H9 (cell line): ENCODE measurements around the gene IDH2. TPM values are rescaled to one million over a fixed set of nuclear protein-coding genes. Genes with fewer than 3 reads are reported as not detected.

Experiments
- DNase-seq: peaks from one replicate; pipeline ENCODE4 v3.0.0-alpha.2; 2017
- H2AFZ ChIP-seq: one replicate; pipeline ENCODE4 v1.6.1; 2013; ENCODE audit warnings: mild to moderate bottlenecking, low read length, control low read depth, moderate library complexity
- H2AK5ac ChIP-seq: 2 replicates; pipeline ENCODE4 v1.6.1; 2013; ENCODE audit warnings: low read length, control low read depth, mixed read lengths; ENCODE audit not compliant: insufficient read length
- H2BK120ac ChIP-seq: one replicate; pipeline ENCODE4 v1.6.1; 2013; ENCODE audit warnings: low read depth, mild to moderate bottlenecking, low read length, control low read depth, inconsistent platforms; ENCODE audit not compliant: poor library complexity, severe bottlenecking
- H2BK12ac ChIP-seq: 2 replicates; pipeline ENCODE4 v1.6.1; 2013; ENCODE audit warnings: low read length, control low read depth, mixed read lengths, low read depth; ENCODE audit not compliant: insufficient read length
- H2BK15ac ChIP-seq: 2 replicates; pipeline ENCODE4 v1.6.1; 2013; ENCODE audit warnings: low read depth, low read length, control low read depth
- H2BK20ac ChIP-seq: one replicate; pipeline ENCODE4 v1.6.1; 2013; ENCODE audit warnings: low read depth, mild to moderate bottlenecking, low read length, control low read depth, inconsistent platforms; ENCODE audit not compliant: poor library complexity, severe bottlenecking
- H2BK5ac ChIP-seq: 2 replicates; pipeline ENCODE4 v1.6.1; 2013; ENCODE audit warnings: low read length, control low read depth, mixed read lengths; ENCODE audit not compliant: insufficient read length
- H3K14ac ChIP-seq: 2 replicates; pipeline ENCODE4 v1.6.1; 2013; ENCODE audit warnings: low read length, control low read depth; ENCODE audit not compliant: insufficient read depth
- H3K18ac ChIP-seq: 2 replicates; pipeline ENCODE4 v1.6.1; 2013; ENCODE audit warnings: low read depth, mild to moderate bottlenecking, mixed read lengths, low read length, control low read depth; ENCODE audit not compliant: insufficient read length
- H3K23ac ChIP-seq: 2 replicates; pipeline ENCODE4 v1.6.1; 2013; ENCODE audit warnings: low read length, control low read depth, mixed read lengths, low read depth; ENCODE audit not compliant: insufficient read length
- H3K23me2 ChIP-seq: 2 replicates; pipeline ENCODE4 v1.6.1; 2013; ENCODE audit warnings: low read depth, mild to moderate bottlenecking, mixed read lengths, low read length, control low read depth; ENCODE audit not compliant: insufficient read length, poor library complexity, severe bottlenecking
- H3K27ac ChIP-seq: 2 replicates; pipeline ENCODE4 v1.5.1; 2013; ENCODE audit warnings: low read length, control low read depth, mixed read lengths, low read depth; ENCODE audit not compliant: insufficient read length
- H3K27me3 ChIP-seq: 2 replicates; pipeline ENCODE4 v1.6.1; 2013; ENCODE audit warnings: low read length, control low read depth, inconsistent platforms; ENCODE audit not compliant: insufficient read depth
- H3K4ac ChIP-seq: 2 replicates; pipeline ENCODE4 v1.6.1; 2013; ENCODE audit warnings: low read depth, mild to moderate bottlenecking, control low read depth, inconsistent platforms, low read length, moderate library complexity
- H3K4me1 ChIP-seq: 2 replicates; pipeline ENCODE4 v1.6.1; 2013; ENCODE audit warnings: low read length, control low read depth, inconsistent platforms; ENCODE audit not compliant: insufficient read depth
- H3K4me2 ChIP-seq: 2 replicates; pipeline ENCODE4 v1.6.1; 2013; ENCODE audit warnings: low read length, control low read depth, mixed read lengths; ENCODE audit not compliant: insufficient read length, insufficient read depth
- H3K56ac ChIP-seq: 2 replicates; pipeline ENCODE4 v1.6.1; 2013; ENCODE audit warnings: low read depth, mild to moderate bottlenecking, mixed read lengths, low read length, control low read depth; ENCODE audit not compliant: insufficient read length
- H3K79me1 ChIP-seq: 2 replicates; pipeline ENCODE4 v1.6.1; 2013; ENCODE audit warnings: low read depth, mild to moderate bottlenecking, moderate library complexity, low read length, control low read depth, inconsistent platforms; ENCODE audit not compliant: insufficient read depth, poor library complexity, severe bottlenecking
- H3K79me2 ChIP-seq: 2 replicates; pipeline ENCODE4 v1.6.1; 2013; ENCODE audit warnings: low read length, control low read depth, inconsistent platforms; ENCODE audit not compliant: insufficient read depth
- H3K9ac ChIP-seq: 2 replicates; pipeline ENCODE4 v1.6.1; 2013; ENCODE audit warnings: low read length, control low read depth, mixed read lengths; ENCODE audit not compliant: insufficient read length; ENCODE audit errors: extremely low read depth
- H3K9me3 ChIP-seq: one replicate; pipeline ENCODE4 v1.6.1; 2013; ENCODE audit warnings: low read depth, low read length, inconsistent platforms; ENCODE audit not compliant: control insufficient read depth
- H3T11ph ChIP-seq: one replicate; pipeline ENCODE4 v1.6.1; 2013; ENCODE audit warnings: mild to moderate bottlenecking, low read length, control low read depth, inconsistent platforms
- H4K20me1 ChIP-seq: one replicate; pipeline ENCODE4 v1.6.1; 2013; ENCODE audit not compliant: control insufficient read depth, insufficient read length, insufficient read depth
- H4K5ac ChIP-seq: 2 replicates; pipeline ENCODE4 v1.6.1; 2013; ENCODE audit warnings: low read depth, mild to moderate bottlenecking, mixed read lengths, low read length, control low read depth; ENCODE audit not compliant: insufficient read length
- H4K8ac ChIP-seq: replicated peaks from 2 replicates; pipeline ENCODE4 v1.6.1; 2013; ENCODE audit warnings: low read length, control low read depth, mixed read lengths, low read depth; ENCODE audit not compliant: insufficient read length
- H4K91ac ChIP-seq: 2 replicates; pipeline ENCODE4 v1.6.1; 2013; ENCODE audit warnings: low read depth, mild to moderate bottlenecking, moderate library complexity, mixed read lengths, low read length, control low read depth; ENCODE audit not compliant: insufficient read length
- H3K27ac Mint-ChIP-seq, 3 experiments: 2 replicates in 2 of 3; 3 replicates in 1 of 3; pipeline ENCODE4 v1.8.0; 2020 to 2021; ENCODE audit warnings: mixed read lengths in 3 of 3, mild to moderate bottlenecking in 1 of 3, moderate library complexity in 1 of 3
- H3K27me3 Mint-ChIP-seq: 2 replicates; pipeline ENCODE4 v1.8.0; 2021; ENCODE audit warnings: low read depth, mild to moderate bottlenecking, moderate library complexity, mixed read lengths
- H3K36me3 Mint-ChIP-seq, 3 experiments: 2 replicates in 2 of 3; 3 replicates in 1 of 3; pipeline ENCODE4 v1.8.0; 2020 to 2021; ENCODE audit warnings: low read depth in 3 of 3, mixed read lengths in 3 of 3; ENCODE audit not compliant: insufficient read depth in 1 of 3
- H3K4me1 Mint-ChIP-seq, 2 experiments: 2 replicates each; pipeline ENCODE4 v1.8.0; 2020; ENCODE audit warnings: mixed read lengths in 2 of 2
- H3K4me3 Mint-ChIP-seq, 2 experiments: 2 replicates in 1 of 2; 3 replicates in 1 of 2; pipeline ENCODE4 v1.8.0; 2020 to 2021; ENCODE audit warnings: mild to moderate bottlenecking in 2 of 2, mixed read lengths in 2 of 2, moderate library complexity in 1 of 2
- H3K9me3 Mint-ChIP-seq, 2 experiments: 2 replicates in 1 of 2; 3 replicates in 1 of 2; pipeline ENCODE4 v1.8.0; 2020; ENCODE audit warnings: mild to moderate bottlenecking in 2 of 2, mixed read lengths in 2 of 2, moderate library complexity in 1 of 2
- WGBS: extraction: QIAGEN DNeasy Blood & Tissue Kit; methylation state at CpG from one replicate; pipeline ENCODE4 v1.1.7; 2013; ENCODE audit warnings: missing lambda C conversion rate, low lambda C conversion rate, mixed read lengths; ENCODE audit not compliant: insufficient read length; ENCODE audit errors: extremely low coverage; 5-methylcytosine and 5-hydroxymethylcytosine counted together
- total RNA-seq: library from RNA; stranded (reverse); gene quantifications from 2 replicates; pipeline ENCODE4 v1.2.1, GENCODE V29; 2021
- TF ChIP-seq, protein P1 (sequence below): fragments of 200-600 bp; sonication (generic); conservative IDR thresholded peaks from 3 replicates; pipeline ENCODE4 v1.8.0; 2021; ENCODE audit warnings: antibody characterized with exemption, mild to moderate bottlenecking

IDH2 gene
- total RNA-seq, 1 experiment from 2014 or later: 57.7 TPM

DNA sequence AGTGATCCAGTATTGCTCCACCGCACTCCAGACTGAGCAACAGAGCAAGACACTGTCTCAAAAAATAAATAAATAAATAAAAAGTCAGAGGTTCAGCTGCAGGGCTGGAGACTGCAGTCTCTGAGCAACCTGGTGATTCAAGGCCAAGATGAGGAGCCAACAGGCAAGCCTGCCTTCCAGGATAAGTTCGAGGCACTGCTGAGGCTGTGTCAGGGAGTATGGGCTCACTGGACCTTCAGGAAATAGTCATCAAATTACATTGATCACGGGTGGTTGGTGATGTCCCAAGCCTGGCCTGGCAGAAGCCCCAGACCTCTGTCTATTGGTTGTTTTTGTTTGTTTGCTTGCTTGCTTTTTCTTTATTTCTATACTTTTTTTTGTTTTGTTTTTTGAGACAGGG, 41.5 kb downstream of the IDH2 start:
- Histone ChIP-seq H3K27ac (no peak overlapping the region), H4K20me1 (peaks cover 2% of the 10 kb centered on the region), H3K9ac (no peak overlapping the region), H2BK12ac (no peak overlapping the region), H4K91ac (no peak overlapping the region), H3K23ac (no peak overlapping the region), H4K5ac (no peak overlapping the region), H2BK15ac (no peak overlapping the region), H3K23me2 (no peaks in the 10 kb centered on the region), H2BK20ac (no peak overlapping the region), H2BK120ac (no peak overlapping the region), H3K4me1 (peaks cover 25% of the 10 kb centered on the region; the same call in 1 of the 2 replicates), H2AK5ac (no peak overlapping the region), H3K79me1 (no peaks in the 10 kb centered on the region), H3T11ph (no peak overlapping the region), H3K27me3 (no peaks in the 10 kb centered on the region), H3K9me3 (no peaks in the 10 kb centered on the region), H3K4ac (no peak overlapping the region), H2BK5ac (no peak overlapping the region), H3K18ac (no peak overlapping the region), H3K4me2 (no peak overlapping the region), H3K14ac (no peak overlapping the region), H3K79me2 (no peaks in the 10 kb centered on the region), H2AFZ (no peak overlapping the region), H3K56ac (no peak overlapping the region), H4K8ac (no peak overlapping the region)
- peaks cover 51 to 57% of the 10 kb centered on the region in 2 experiments for H3K4me1 Mint-ChIP-seq
- DNase-seq: no peak
- TF ChIP-seq, protein P1, sequence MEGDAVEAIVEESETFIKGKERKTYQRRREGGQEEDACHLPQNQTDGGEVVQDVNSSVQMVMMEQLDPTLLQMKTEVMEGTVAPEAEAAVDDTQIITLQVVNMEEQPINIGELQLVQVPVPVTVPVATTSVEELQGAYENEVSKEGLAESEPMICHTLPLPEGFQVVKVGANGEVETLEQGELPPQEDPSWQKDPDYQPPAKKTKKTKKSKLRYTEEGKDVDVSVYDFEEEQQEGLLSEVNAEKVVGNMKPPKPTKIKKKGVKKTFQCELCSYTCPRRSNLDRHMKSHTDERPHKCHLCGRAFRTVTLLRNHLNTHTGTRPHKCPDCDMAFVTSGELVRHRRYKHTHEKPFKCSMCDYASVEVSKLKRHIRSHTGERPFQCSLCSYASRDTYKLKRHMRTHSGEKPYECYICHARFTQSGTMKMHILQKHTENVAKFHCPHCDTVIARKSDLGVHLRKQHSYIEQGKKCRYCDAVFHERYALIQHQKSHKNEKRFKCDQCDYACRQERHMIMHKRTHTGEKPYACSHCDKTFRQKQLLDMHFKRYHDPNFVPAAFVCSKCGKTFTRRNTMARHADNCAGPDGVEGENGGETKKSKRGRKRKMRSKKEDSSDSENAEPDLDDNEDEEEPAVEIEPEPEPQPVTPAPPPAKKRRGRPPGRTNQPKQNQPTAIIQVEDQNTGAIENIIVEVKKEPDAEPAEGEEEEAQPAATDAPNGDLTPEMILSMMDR: no peak
- WGBS: no CpG with 5 or more reads among the region's 3 CpGs
- no peak overlapping the region for H3K27ac Mint-ChIP-seq
- H3K36me3 Mint-ChIP-seq: no peaks in the 10 kb centered on the region
- no peak overlapping the region for H3K4me3 Mint-ChIP-seq
- H3K27me3 Mint-ChIP-seq: no peaks in the 10 kb centered on the region
- H3K9me3 Mint-ChIP-seq: no peaks in the 10 kb centered on the region; a peak in 1 of 5 replicates
